SK-N-SH treated with all-trans-retinoic acid at 6 μM for 48 hours (cell line): ENCODE results near the gene RNF135.

Experiments used
- ATAC-seq: fragments of 200-7000 bp; cut with Tn5 transposase; 3 replicates; pipeline ENCODE4 v1.9.1; 2020; ENCODE audit warnings: mild to moderate bottlenecking, moderate library complexity
- ARNTL ChIP-seq: fragments of 450-650 bp; formaldehyde crosslinking; IDR thresholded peaks from 2 replicates; pipeline ENCODE4 v1.5.0; 2020; ENCODE audit warnings: low read depth, mild to moderate bottlenecking, moderate library complexity, borderline replicate concordance
- BACH2 ChIP-seq: fragments of 250-450 bp; sonication (Bioruptor Pico); IDR thresholded peaks from 2 replicates; pipeline ENCODE4 v1.9.0; 2021; ENCODE audit warnings: mild to moderate bottlenecking, borderline replicate concordance
- CREB5 ChIP-seq: fragments of 250-450 bp; sonication (Bioruptor Pico); IDR thresholded peaks from 2 replicates; pipeline ENCODE4 v1.5.1; 2020; ENCODE audit warnings: low read depth, mild to moderate bottlenecking, moderate library complexity
- CSRNP3 ChIP-seq: fragments of 250-450 bp; sonication (Bioruptor Pico); IDR thresholded peaks from 2 replicates; pipeline ENCODE4 v1.5.1; 2021; ENCODE audit warnings: mild to moderate bottlenecking, moderate library complexity
- ESRRG ChIP-seq: fragments of 250-450 bp; sonication (Bioruptor Pico); IDR thresholded peaks from 2 replicates; pipeline ENCODE4 v1.6.1; 2021; ENCODE audit warnings: mild to moderate bottlenecking
- GLIS3 ChIP-seq: fragments of 250-450 bp; sonication (Bioruptor Pico); IDR thresholded peaks from 2 replicates; pipeline ENCODE4 v1.5.0; 2020; ENCODE audit warnings: mild to moderate bottlenecking, moderate library complexity
- ISL1 ChIP-seq: fragments of 250-450 bp; sonication (Bioruptor Pico); IDR thresholded peaks from 2 replicates; pipeline ENCODE4 v2.1.2; 2022; ENCODE audit warnings: mild to moderate bottlenecking, moderate library complexity
- OSR1 ChIP-seq: fragments of 250-450 bp; sonication (Bioruptor Pico); IDR thresholded peaks from 2 replicates; pipeline ENCODE4 v1.8.0; 2022; ENCODE audit warnings: moderate library complexity, mild to moderate bottlenecking, inconsistent platforms
- POU6F1 ChIP-seq: fragments of 250-450 bp; sonication (Bioruptor Pico); IDR thresholded peaks from 2 replicates; pipeline ENCODE4 v1.8.0; 2021; ENCODE audit warnings: low read depth, mild to moderate bottlenecking, moderate library complexity, borderline replicate concordance
- PPARA ChIP-seq: fragments of 250-450 bp; sonication (Bioruptor Pico); IDR thresholded peaks from 2 replicates; pipeline ENCODE4 v1.5.0; 2020; ENCODE audit warnings: mild to moderate bottlenecking, borderline replicate concordance
- RARB ChIP-seq: fragments of 250-450 bp; sonication (Bioruptor Pico); IDR thresholded peaks from 2 replicates; pipeline ENCODE4 v1.8.0; 2021; ENCODE audit warnings: mild to moderate bottlenecking, moderate library complexity
- SNAI2 ChIP-seq: fragments of 250-450 bp; sonication (Bioruptor Pico); IDR thresholded peaks from 2 replicates; pipeline ENCODE4 v1.5.0; 2020; ENCODE audit warnings: mild to moderate bottlenecking, moderate library complexity
- TCF4 ChIP-seq: fragments of 250-450 bp; sonication (Bioruptor Pico); IDR thresholded peaks from 2 replicates; pipeline ENCODE4 v1.8.0; 2021; ENCODE audit warnings: mild to moderate bottlenecking, moderate library complexity, borderline replicate concordance
- TOX ChIP-seq: fragments of 250-450 bp; sonication (Bioruptor Pico); IDR thresholded peaks from 2 replicates; pipeline ENCODE4 v1.8.0; 2021; ENCODE audit warnings: mild to moderate bottlenecking, moderate library complexity, borderline replicate concordance
- TSHZ2 ChIP-seq: fragments of 250-450 bp; sonication (Bioruptor Pico); IDR thresholded peaks from 2 replicates; pipeline ENCODE4 v1.5.0; 2020; ENCODE audit warnings: mild to moderate bottlenecking, moderate library complexity
- ZC3H10 ChIP-seq: fragments of 250-450 bp; sonication (Bioruptor Pico); IDR thresholded peaks from 2 replicates; pipeline ENCODE4 v1.5.1; 2021; ENCODE audit warnings: mild to moderate bottlenecking, moderate library complexity
- ZFP3 ChIP-seq: fragments of 250-450 bp; sonication (Bioruptor Pico); IDR thresholded peaks from 2 replicates; pipeline ENCODE4 v1.5.0; 2020; ENCODE audit warnings: mild to moderate bottlenecking, moderate library complexity
- ZFP30 ChIP-seq: fragments of 450-650 bp; formaldehyde crosslinking; IDR thresholded peaks from 2 replicates; pipeline ENCODE4 v1.5.0; 2022; ENCODE audit warnings: mild to moderate bottlenecking, moderate library complexity
- ZNF565 ChIP-seq: fragments of 450-650 bp; formaldehyde crosslinking; conservative IDR thresholded peaks from 2 replicates; pipeline ENCODE4 v1.5.0; 2020; ENCODE audit warnings: low read depth, mild to moderate bottlenecking, moderate library complexity
- ZNF8 ChIP-seq: fragments of 450-650 bp; formaldehyde crosslinking; IDR thresholded peaks from 2 replicates; pipeline ENCODE4 v1.5.0; 2020; ENCODE audit warnings: mild to moderate bottlenecking, moderate library complexity

RNF135 gene

GRCh38 chr17:30922235-30923030 is 48.4 kb upstream of the RNF135 start:
- ATAC-seq = peak; percentile 63
- TF ChIP-seq ZFP30 (CRISPR knock-in tag) = no peak
- TF ChIP-seq ARNTL (CRISPR knock-in tag) = no peak
- TF ChIP-seq ESRRG (CRISPR knock-in tag) = no peak
- TF ChIP-seq TSHZ2 = no peak
- no peak for TF ChIP-seq RARB (CRISPR knock-in tag)
- TF ChIP-seq OSR1 (CRISPR knock-in tag) = no peak
- TF ChIP-seq ZC3H10 = no peak
- no peak for TF ChIP-seq POU6F1 (CRISPR knock-in tag)
- no peak for TF ChIP-seq ZNF565 (CRISPR knock-in tag)
- TF ChIP-seq TCF4 (CRISPR knock-in tag) = no peak
- no peak for TF ChIP-seq PPARA (CRISPR knock-in tag)
- no peak for TF ChIP-seq CSRNP3
- TF ChIP-seq TOX (CRISPR knock-in tag) = no peak
- no peak for TF ChIP-seq CREB5 (CRISPR knock-in tag)
- TF ChIP-seq ZNF8 (CRISPR knock-in tag) = no peak
- no peak for TF ChIP-seq ZFP3
- no peak for TF ChIP-seq ISL1 (CRISPR knock-in tag)

- no peak for ATAC-seq
- TF ChIP-seq BACH2 = no peak
- TF ChIP-seq ISL1 (CRISPR knock-in tag) = no peak
- no peak for TF ChIP-seq ARNTL (CRISPR knock-in tag)
- TF ChIP-seq TOX (CRISPR knock-in tag) = no peak
- TF ChIP-seq SNAI2 (CRISPR knock-in tag) = no peak
- TF ChIP-seq GLIS3 (CRISPR knock-in tag) = no peak
- TF ChIP-seq TSHZ2 = no peak
- no peak for TF ChIP-seq ZNF565 (CRISPR knock-in tag)
- TF ChIP-seq TCF4 (CRISPR knock-in tag) = no peak
- TF ChIP-seq ZFP30 (CRISPR knock-in tag) = no peak
- no peak for TF ChIP-seq RARB (CRISPR knock-in tag)
- no peak for TF ChIP-seq ESRRG (CRISPR knock-in tag)
- TF ChIP-seq OSR1 (CRISPR knock-in tag) = no peak
- TF ChIP-seq, all 23 proteins: peak for 0
These were observed 46.5 kb upstream of the RNF135 start for GRCh38 chr17:30924341-30924740.
